NCI-H2107 treated with DMSO at 0.1 percent for 48 hours (cell line): Measurements from ENCODE around the gene UBR3.

Source experiments
- DNase-seq: peaks from one replicate; lab custom pipeline; 2025; ENCODE audit not compliant: unreplicated experiment; lab: John Stamatoyannopoulos, UW

Gene UBR3

GRCh38 chr2:169999054-169999453 is 171.8 kb downstream of the UBR3 start:
- DNase-seq: no peak

- DNase-seq: no peak
Measured at GRCh38 chr2:170002096-170002495, 174.8 kb downstream of the UBR3 start.

DNA sequence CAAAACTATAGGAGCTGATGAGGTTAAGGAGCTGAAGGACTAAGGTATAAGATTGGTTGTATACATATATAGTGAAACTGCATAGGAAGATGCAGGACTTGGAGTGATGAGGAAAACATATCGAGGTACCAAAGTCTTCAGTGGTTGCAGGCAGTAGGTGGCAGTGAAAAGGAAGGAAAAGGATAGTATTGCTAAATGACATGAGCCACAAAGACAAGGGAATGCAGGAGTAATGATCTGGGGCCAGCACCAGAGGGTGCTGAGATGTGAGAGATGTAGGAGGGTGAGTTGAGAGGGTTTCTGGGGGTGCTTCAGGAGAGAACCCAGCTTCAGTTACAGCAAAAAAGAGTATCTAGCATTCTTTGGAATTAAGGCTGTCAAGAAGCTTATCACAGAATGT is 178.4 kb downstream of the UBR3 start:
- DNase-seq: no peak

GRCh38 chr2:170006587-170007325 is 179.5 kb downstream of the UBR3 start:
- no peak for DNase-seq

DNA sequence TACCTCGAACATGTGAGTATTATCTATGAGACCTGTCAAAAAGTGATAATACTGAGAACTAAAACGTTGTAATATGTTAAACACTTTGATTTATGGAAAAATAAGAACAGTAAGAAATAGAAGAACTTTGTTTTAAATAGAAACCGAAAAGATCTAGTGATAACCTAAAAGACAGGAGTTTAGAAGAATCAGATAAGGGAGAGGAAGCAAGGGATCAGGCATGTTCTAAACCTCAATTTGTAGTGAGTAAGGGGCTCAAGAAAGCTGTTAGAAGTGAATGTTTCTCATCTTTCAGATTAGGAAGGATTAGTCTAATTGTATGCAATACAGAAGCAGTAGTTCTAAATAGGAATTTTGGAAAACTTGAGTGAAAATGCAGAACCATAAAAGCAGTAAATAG is 182.0 kb downstream of the UBR3 start:
- no peak for DNase-seq

DNA sequence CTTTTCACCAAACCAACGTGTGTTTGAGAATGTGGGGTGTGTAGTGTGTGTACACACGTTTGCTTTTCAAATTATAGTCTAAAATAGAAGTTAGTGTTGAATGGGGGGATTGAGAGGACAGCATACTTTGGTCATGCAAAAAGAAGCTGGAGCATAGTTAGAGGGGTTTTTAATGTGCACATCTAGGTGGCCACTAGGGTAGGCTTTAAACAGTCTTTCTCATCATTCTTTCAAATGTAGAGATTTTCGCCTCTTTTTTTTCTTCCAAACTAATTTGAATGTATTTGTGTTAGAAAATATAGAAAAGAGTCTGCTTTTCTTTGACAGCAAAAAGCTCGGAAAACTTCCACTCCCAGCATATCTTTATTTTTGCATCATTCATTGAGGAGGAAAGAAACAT is 185.5 kb downstream of the UBR3 start:
- no peak for DNase-seq

DNA sequence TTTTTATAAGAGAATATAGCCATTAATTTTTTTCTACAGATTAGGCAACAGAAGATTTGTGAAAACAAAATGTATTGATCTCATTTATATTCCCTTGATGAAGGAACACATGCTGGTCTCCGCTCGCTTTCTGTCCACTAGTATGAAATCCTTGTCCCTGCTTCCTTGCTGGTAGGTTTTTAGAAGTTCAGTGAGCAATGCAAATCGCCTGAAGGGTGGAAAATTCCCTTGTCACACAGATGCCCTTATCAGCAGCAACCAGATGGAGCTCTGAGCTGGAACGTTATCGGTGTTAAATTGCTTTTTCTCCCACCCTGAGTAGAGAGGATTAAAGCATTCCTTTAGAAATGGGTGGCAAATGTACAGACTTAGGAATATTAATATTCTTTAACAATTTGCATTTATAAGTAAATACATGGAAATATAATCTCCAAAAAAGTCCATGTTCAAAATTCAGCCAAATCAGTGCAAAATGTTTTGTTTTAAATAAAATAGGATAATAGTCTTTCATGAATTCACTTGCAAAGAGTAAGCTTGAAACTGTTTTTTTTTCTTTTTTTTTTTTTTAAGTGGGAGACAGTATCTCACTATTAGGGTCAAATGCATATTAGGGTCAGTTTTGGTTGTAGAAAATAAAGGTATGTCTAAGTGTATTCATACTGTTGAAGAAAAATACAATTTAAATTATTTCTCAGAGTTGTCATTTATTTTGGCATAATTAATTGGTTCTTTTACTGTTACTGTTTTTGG is 186.7 kb downstream of the UBR3 start:
- no peak for DNase-seq

GRCh38 chr2:170014769-170015168 is 187.5 kb downstream of the UBR3 start:
- DNase-seq: no peak

DNA sequence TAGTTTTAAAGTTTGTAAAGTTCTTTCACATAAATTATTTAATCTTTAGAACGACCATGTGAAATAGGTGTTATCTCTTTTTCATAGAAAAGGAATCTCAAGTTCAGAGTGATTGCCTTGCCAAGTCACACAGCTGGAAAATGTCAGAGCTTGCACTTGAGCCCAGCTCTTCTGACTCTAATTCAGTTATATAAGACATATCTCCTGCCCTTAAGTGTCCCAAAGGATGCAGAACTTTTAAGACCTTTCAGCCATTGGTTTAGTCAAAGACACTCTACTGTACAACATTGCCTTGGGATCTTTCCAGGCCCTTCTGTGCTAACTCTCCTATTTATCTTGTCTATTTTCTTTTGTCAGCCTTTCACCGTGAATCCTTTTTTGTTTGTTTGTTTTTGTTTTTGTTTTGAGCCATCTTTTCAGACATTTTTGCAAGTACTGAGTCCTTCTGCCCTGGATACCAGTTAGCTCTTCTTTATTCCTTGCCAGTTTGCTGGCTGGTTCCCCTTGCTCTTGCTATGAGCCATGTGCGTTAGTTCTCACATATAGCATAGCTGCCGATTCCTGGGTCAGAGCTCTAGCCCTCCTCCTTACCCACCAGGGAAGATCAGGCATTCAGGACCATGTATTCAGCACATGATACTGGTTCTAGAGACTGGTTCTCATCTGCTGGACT is 190.7 kb downstream of the UBR3 start:
- DNase-seq: no peak

DNA sequence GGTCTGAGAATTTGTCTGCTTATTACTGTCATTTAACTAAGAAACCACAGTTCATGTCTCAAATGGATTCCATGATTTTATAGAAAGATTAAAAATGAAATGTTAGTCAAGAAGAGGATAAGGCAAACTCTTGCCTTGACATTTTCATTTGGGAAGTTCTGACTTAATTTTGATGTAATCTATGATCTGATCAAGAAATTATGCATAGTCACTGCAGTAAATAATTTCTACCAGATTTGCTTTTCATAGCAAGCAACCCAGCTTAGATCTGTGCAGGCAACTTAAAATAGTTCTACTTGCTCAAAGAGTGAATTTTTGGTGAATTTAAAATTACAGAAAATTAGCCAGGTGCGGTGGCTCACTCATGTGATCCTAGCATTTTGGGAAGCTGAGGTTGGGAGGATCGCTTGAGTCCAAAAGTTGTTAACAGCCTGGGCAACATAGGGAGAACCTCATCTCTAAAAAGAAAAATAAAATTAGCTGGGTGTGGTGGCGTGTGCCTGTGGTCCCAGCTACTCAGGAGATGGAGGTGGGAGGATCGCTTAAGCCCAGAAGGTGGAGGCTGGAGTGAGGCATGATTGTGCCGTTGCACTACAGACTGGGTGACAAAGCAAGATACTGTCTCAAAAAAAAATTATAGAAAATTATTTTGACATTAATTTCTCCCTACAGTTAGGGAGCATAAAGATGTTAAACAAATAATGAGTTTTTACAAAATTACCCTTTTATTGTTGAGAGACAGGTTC is 192.0 kb downstream of the UBR3 start:
- no peak for DNase-seq

GRCh38 chr2:170020777-170021176 is 193.5 kb downstream of the UBR3 start:
- no peak for DNase-seq

DNA sequence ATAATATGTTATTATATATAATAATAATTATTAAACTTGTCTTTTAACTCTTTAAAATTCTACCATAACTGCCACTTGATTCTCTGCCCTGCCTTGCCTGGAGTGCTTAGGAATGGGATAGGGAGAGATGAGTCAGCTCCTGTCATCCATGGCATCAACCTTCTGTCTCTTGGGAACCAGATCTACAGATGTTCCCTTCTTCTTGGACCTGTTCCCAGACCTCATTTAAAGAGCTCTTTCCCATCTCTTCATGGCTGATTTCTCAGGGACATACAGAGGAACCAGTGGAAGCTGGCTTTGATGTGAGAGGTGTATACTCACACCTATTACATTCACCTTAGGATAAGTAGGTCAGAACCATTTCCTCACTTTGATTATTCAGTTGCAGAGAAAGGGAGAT is 195.4 kb downstream of the UBR3 start:
- DNase-seq: peak; percentile 17

DNA sequence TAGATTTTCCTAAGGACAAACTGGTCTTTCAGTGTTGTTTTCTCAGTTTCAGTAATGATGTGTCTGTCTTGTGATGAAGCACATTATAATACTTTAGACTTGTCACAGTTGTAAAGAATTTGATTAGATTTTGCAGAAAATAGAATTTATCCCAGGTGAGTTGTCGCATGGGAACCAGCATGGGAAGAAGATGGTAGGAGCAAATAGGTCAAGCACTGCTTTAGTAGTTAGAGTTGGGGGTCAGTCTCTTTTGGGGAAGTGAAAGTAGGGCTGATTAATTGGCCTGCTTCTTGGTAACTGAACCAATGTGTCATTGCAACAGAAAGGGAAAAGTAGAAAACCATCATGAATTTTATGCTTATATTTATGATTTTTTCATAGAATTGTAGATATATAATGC is 197.5 kb downstream of the UBR3 start:
- no peak for DNase-seq

DNA sequence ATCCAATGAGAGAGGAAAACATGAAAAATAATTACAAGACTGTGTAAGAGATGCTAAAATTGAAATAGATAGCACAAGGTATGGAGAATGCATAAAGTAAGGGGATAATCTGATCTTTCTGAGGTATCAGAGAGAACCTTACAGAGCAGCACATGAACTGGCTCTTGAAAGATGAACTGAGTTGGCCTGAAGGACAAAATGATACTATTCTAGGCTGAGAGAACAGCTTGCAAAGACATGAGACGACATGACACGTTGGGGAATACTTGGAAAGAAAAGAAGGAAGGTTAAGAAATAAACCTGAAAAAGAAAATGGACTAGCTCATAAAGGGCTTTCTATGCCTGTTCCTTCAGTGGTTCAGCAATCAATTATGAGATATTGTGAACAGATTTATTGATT is 198.0 kb downstream of the UBR3 start:
- no peak for DNase-seq

GRCh38 chr2:170026361-170026760 is 199.1 kb downstream of the UBR3 start:
- no peak for DNase-seq

- no peak for DNase-seq
Measured at GRCh38 chr2:170029551-170029950, 202.3 kb downstream of the UBR3 start.

DNA sequence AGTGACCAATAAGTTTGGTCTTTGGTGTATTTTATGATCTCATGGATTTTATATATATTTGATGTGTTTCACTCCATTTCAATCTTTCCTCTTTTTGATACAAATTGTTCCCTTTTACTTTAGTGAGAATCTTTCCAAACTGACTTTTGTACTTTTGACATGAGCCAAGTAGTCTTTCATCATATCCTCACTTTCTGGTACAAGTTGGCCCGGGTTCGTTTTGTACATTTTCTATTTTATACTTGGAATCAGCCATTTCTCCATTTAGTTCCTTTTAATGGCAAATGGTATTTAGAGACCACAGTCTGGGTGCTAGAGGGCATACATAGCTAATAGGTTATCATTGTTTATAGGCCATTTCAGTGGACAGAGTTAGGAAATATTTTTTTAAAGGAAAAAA is 202.8 kb downstream of the UBR3 start:
- DNase-seq: no peak

DNA sequence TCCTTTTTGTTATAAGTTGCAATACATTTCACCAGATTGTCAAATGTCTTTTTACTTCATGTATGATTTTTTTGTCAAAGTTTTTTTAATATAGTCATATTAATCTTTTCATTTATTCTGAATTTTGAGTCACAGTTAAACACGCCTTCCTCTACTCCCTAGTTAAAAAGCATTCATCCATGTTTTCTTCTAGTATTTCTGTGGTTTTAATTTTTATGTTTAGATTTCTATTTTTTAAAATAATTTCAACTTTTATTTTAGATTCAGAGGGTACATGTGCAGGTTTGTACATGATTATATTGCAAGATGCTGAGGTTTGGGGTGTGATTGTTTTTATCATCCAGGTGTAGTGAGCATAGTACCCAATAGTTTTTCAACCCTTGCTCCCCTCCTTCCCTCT is 204.0 kb downstream of the UBR3 start:
- DNase-seq: no peak

DNA sequence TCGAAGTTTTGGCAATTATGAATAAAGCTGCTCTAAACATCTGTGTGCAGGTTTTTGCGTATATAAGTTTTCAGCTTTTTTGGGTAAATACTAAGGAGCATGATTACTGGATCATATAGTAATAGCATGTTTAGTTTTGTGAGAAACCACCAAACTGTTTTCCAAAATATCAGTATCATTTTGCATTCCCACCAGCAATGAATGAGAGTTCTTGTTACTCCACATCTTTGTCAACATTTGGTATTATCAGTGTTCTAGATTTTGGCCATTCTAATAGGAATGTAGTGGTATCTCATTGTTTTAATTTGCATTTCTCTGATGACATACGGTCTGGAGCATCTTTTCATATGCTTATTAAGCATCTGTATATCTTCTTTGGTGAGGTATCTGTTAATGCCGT is 207.3 kb downstream of the UBR3 start:
- DNase-seq: no peak

GRCh38 chr2:170038734-170039133 is 211.5 kb downstream of the UBR3 start:
- no peak for DNase-seq

GRCh38 chr2:170039401-170040172 is 212.3 kb downstream of the UBR3 start:
- DNase-seq: no peak
